NB4 (cell line): ENCODE measurements around the gene DLG2.

Experiments used
- CTCF ChIP-seq: IDR thresholded peaks from one replicate; pipeline ENCODE4 v1.5.1; 2012; ENCODE audit warnings: low read depth, low read length
- MYC ChIP-seq: IDR thresholded peaks from 2 replicates; pipeline ENCODE4 v1.6.1; 2011; ENCODE audit warnings: low read depth, low read length

GRCh38 chr11:84414920-84415319, 1212.2 kb downstream of the DLG2 start:
- TF ChIP-seq MYC (no peak), CTCF (no peak)
